Measurements from ENCODE around the gene IRX4.

GRCh38 chr5:1871441-1871840 is 11.3 kb downstream of the IRX4 start:
- no peak for TF ChIP-seq ZNF565 (CRISPR knock-in tag; conservative IDR thresholded peaks at IDR 0.05; ENCODE audit: low read depth)
- TF ChIP-seq ZFP3 (CRISPR knock-in tag; IDR thresholded peaks at IDR 0.05), result no peak
- TF ChIP-seq, protein P1, sequence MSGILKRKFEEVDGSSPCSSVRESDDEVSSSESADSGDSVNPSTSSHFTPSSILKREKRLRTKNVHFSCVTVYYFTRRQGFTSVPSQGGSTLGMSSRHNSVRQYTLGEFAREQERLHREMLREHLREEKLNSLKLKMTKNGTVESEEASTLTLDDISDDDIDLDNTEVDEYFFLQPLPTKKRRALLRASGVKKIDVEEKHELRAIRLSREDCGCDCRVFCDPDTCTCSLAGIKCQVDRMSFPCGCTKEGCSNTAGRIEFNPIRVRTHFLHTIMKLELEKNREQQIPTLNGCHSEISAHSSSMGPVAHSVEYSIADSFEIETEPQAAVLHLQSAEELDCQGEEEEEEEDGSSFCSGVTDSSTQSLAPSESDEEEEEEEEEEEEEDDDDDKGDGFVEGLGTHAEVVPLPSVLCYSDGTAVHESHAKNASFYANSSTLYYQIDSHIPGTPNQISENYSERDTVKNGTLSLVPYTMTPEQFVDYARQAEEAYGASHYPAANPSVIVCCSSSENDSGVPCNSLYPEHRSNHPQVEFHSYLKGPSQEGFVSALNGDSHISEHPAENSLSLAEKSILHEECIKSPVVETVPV (CRISPR knock-in tag; IDR thresholded peaks at IDR 0.05), result no peak
- TF ChIP-seq TOX (CRISPR knock-in tag; IDR thresholded peaks at IDR 0.05; ENCODE audit: borderline replicate concordance), result no peak
- no peak for TF ChIP-seq BACH2 (CRISPR knock-in tag; IDR thresholded peaks at IDR 0.05; ENCODE audit: borderline replicate concordance)
- no peak for TF ChIP-seq ARNTL (CRISPR knock-in tag; IDR thresholded peaks at IDR 0.05; ENCODE audit: borderline replicate concordance, low read depth)
- no peak for TF ChIP-seq ZNF8 (CRISPR knock-in tag; IDR thresholded peaks at IDR 0.05)
- TF ChIP-seq, protein P2, sequence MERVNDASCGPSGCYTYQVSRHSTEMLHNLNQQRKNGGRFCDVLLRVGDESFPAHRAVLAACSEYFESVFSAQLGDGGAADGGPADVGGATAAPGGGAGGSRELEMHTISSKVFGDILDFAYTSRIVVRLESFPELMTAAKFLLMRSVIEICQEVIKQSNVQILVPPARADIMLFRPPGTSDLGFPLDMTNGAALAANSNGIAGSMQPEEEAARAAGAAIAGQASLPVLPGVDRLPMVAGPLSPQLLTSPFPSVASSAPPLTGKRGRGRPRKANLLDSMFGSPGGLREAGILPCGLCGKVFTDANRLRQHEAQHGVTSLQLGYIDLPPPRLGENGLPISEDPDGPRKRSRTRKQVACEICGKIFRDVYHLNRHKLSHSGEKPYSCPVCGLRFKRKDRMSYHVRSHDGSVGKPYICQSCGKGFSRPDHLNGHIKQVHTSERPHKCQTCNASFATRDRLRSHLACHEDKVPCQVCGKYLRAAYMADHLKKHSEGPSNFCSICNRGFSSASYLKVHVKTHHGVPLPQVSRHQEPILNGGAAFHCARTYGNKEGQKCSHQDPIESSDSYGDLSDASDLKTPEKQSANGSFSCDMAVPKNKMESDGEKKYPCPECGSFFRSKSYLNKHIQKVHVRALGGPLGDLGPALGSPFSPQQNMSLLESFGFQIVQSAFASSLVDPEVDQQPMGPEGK (CRISPR knock-in tag; IDR thresholded peaks at IDR 0.05; ENCODE audit: borderline replicate concordance), result no peak
- TF ChIP-seq SNAI2 (CRISPR knock-in tag; IDR thresholded peaks at IDR 0.05), result no peak
